ENCODE measurements around the gene DPP6. TPM values are rescaled to one million over a fixed set of nuclear protein-coding genes. Genes with fewer than 3 reads are reported as not detected.
A peak's percentile ranks its signal among the peaks of the same experiment; 100 is the strongest.
"Not testable (repeated sequence)": the region's sequence is repeated elsewhere in the genome, so short reads cannot be mapped to it uniquely, and the experiment has no call there.

The DPP6 gene
- total RNA-seq, 3 donors from 2014 or later (not counting 1 experiment from before 2014, with no cell fraction given), result not detected

DNA sequence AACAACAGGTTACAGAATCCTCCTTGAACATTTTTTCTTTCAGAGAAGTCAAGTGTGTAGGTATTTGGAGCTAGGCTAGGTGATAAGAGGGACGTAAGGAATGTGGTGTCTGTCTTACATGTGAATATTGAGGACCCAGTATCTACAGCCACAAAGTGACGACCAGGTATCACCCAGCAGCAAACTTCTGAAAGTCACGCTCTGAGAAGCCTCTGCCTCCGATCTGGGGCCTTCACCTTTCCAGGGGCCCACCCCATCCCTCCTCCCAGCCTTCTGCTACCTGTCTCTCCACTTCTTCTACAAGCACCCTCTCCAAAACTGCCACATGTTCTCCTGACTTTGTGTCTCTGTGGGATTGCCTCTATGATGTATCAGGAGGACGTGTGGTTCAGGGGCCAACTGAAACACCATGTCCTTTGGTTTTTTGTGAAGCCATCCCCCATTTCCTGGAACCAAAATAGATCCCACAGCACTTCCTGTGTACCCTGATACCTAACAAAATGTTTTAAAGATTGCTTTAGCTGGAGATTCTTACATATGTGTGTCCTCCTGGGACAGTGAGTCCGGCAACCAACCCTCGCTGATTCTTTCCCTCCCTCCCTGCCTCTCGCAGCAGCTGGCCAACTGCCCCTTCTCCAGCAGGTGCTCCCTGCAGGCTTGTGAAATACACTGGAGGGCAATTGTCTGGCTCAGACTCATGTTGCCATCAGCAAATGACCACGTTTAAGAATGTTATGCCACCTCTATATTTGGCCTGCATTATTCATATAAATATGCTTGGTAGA is 93.9 kb downstream of the DPP6 start:
- not testable (repeated sequence) for ATAC-seq; H3K4me3 ChIP-seq (ENCODE audit: low read length)

DNA sequence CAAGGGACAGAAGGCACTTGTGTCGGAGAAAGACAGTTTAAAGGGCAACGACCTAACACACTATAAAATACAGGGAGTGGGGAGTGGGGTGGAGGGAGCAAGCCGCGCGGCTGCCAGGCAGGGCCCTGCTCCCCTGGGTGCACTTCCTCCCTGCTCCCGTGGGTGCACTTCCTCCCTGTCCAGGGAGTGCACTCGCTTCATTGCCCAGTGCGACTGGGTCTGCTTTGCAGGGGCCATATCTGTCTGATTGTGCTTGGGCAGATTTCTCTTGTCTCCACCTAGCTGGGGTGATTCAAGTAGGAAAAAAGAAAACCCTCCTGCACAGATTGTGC is 94.5 kb downstream of the DPP6 start:
- H3K27me3 Mint-ChIP-seq (ENCODE audit: low read depth in 2 of 2); H3K27me3 ChIP-seq (ENCODE audit: control insufficient read depth, insufficient read depth, low read length); H3K9me3 ChIP-seq (ENCODE audit: control insufficient read depth, insufficient read depth, low read length); H3K9me3 Mint-ChIP-seq; ATAC-seq; intact Hi-C loops (cut with micrococcal nuclease); H3K27ac ChIP-seq (ENCODE audit: low read length); H3K4me3 Mint-ChIP-seq; H3K4me3 ChIP-seq (ENCODE audit: low read length); H3K36me3 ChIP-seq (ENCODE audit: control insufficient read depth, insufficient read depth, low read length); H3K36me3 Mint-ChIP-seq; H3K4me1 ChIP-seq (ENCODE audit: control insufficient read depth, insufficient read depth, low read length); H3K4me1 Mint-ChIP-seq; H3K27ac Mint-ChIP-seq; DNase-seq: not testable (repeated sequence)
- WGBS (ENCODE audit: insufficient coverage), result no CpG with 5 or more reads among the region's 8 CpGs

More for the DNA sequence above, 93.9 kb downstream of the DPP6 start:
- H3K4me1 ChIP-seq (ENCODE audit: control insufficient read depth, insufficient read depth, low read length); H3K27ac Mint-ChIP-seq; H3K4me3 Mint-ChIP-seq; H3K36me3 Mint-ChIP-seq; H3K4me1 Mint-ChIP-seq; H3K9me3 Mint-ChIP-seq; DNase-seq; intact Hi-C loops (cut with micrococcal nuclease); H3K27me3 ChIP-seq (ENCODE audit: control insufficient read depth, insufficient read depth, low read length); H3K27ac ChIP-seq (ENCODE audit: low read length); H3K36me3 ChIP-seq (ENCODE audit: control insufficient read depth, insufficient read depth, low read length); H3K9me3 ChIP-seq (ENCODE audit: control insufficient read depth, insufficient read depth, low read length); H3K27me3 Mint-ChIP-seq (ENCODE audit: low read depth in 2 of 2): not testable (repeated sequence)
- WGBS (ENCODE audit: insufficient coverage), result 78% methylated on average over 3 of the region's 9 CpGs

DNA sequence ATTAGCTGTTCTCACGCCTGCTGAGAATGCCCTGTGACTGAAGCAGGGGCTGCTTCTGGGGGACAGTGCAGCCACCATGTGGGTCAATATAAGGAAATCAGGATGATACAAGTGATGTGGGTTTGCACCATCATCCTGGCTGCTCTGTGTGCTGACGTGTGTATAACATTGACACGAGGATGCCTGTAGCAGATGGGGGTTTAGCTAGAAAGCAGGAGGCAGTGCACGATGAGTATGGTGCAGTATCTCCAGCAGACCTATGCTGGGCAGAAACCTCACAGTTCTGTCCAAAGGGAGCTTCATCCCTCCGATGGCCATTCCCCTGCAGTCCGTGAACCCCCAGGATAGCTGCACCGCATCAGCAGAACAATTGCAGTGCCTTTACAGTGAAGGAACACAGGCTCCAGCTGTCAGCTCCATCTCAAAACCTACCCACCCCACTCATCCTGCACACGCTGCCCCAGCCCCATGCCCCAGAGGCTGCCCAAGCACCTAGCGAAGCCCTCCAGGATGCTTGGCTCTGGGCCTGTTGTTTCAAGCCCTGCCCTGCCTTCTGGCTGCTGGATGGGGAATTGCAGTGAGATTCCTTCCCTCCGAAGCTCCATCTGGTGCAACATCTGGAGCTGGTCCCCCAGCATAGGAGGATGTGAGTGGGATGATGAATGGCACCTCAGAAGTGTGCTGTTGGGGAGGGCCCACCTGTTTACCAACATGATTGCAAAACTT is 96.8 kb downstream of the DPP6 start:
- H3K27ac ChIP-seq (ENCODE audit: low read length); H3K4me3 ChIP-seq (ENCODE audit: low read length); DNase-seq; H3K4me1 ChIP-seq (ENCODE audit: control insufficient read depth, insufficient read depth, low read length); H3K36me3 ChIP-seq (ENCODE audit: control insufficient read depth, insufficient read depth, low read length); H3K27ac Mint-ChIP-seq; H3K27me3 ChIP-seq (ENCODE audit: control insufficient read depth, insufficient read depth, low read length); ATAC-seq; intact Hi-C loops (cut with micrococcal nuclease); H3K9me3 Mint-ChIP-seq; H3K9me3 ChIP-seq (ENCODE audit: control insufficient read depth, insufficient read depth, low read length); H3K4me1 Mint-ChIP-seq; H3K36me3 Mint-ChIP-seq; H3K27me3 Mint-ChIP-seq (ENCODE audit: low read depth in 2 of 2); H3K4me3 Mint-ChIP-seq: not testable (repeated sequence)
- 90% methylated on average over 7 of the region's 10 CpGs for WGBS (ENCODE audit: insufficient coverage)

DNA sequence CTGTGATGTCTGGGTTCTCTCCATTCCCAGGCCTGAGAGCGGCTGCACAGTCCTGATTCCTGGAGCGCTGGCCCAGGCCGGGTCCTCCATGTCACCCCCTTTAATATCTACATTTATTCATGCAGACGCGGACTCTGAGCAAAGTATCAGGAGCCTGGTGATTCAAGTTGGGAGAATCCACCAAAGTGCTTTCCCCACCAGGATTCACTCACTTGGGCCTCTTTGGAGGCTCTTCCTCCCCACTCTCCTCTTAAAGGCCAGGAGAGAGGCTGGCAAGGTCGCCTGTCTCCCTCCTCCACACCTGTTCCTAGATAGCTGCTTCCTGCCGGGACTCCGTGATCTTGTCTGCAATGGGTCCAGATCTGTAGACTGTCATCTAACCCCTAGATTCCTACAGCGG is 98.5 kb downstream of the DPP6 start:
- intact Hi-C loops (cut with micrococcal nuclease); H3K27me3 ChIP-seq (ENCODE audit: control insufficient read depth, insufficient read depth, low read length); H3K4me3 Mint-ChIP-seq; H3K36me3 Mint-ChIP-seq; H3K9me3 Mint-ChIP-seq; H3K4me1 ChIP-seq (ENCODE audit: control insufficient read depth, insufficient read depth, low read length); H3K4me3 ChIP-seq (ENCODE audit: low read length); H3K27ac ChIP-seq (ENCODE audit: low read length); H3K27me3 Mint-ChIP-seq (ENCODE audit: low read depth in 2 of 2); H3K4me1 Mint-ChIP-seq; ATAC-seq; H3K27ac Mint-ChIP-seq; DNase-seq; H3K36me3 ChIP-seq (ENCODE audit: control insufficient read depth, insufficient read depth, low read length); H3K9me3 ChIP-seq (ENCODE audit: control insufficient read depth, insufficient read depth, low read length): not testable (repeated sequence)
- 89% methylated on average over 9 of the region's 9 CpGs for WGBS (ENCODE audit: insufficient coverage)

DNA sequence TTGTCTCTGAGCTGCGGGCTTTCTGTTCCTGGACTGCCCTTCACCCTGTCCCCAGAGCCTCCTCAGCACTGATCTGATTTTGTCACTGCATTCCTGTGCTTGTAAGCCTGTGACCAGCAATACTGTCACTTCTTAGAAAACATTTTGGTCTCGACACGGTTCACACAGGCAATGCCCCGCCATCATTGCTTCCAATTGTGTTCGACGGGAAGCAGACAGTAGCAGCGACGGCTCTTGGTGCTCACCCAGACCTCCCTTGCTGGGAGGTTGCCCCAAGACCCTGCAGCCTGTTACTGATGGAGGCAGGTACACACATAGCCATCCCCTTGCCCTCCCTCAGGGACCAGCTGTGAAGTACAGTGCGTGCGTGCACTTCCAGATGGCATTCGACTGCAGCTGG is 99.1 kb downstream of the DPP6 start:
- H3K4me3 Mint-ChIP-seq; H3K27me3 Mint-ChIP-seq (ENCODE audit: low read depth in 2 of 2); H3K36me3 ChIP-seq (ENCODE audit: control insufficient read depth, insufficient read depth, low read length); ATAC-seq; H3K4me3 ChIP-seq (ENCODE audit: low read length); H3K27ac Mint-ChIP-seq; H3K27me3 ChIP-seq (ENCODE audit: control insufficient read depth, insufficient read depth, low read length); H3K36me3 Mint-ChIP-seq; DNase-seq; H3K4me1 ChIP-seq (ENCODE audit: control insufficient read depth, insufficient read depth, low read length); H3K4me1 Mint-ChIP-seq; H3K9me3 Mint-ChIP-seq; H3K9me3 ChIP-seq (ENCODE audit: control insufficient read depth, insufficient read depth, low read length); intact Hi-C loops (cut with micrococcal nuclease); H3K27ac ChIP-seq (ENCODE audit: low read length): not testable (repeated sequence)
- 91% methylated on average over 11 of the region's 11 CpGs for WGBS (ENCODE audit: insufficient coverage)

DNA sequence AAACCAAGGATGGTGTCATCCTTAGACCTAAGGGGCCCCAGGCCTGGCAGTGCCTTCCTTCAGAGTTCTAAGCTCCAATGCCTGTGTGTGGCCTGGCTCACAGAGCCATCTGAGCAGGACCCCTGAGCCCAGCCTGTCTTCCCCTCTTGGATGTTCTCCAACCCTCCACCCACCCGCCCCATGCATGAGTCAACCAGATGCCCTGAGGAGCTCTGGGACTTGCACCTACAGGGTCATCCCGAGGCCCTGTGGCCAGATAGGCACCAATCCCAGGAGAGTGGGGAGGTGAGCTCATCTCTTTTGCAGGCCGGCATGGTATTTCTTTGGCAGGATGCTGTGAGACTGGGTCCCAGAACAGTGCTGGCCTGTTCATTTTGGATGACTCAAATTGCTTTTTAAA is 103.7 kb downstream of the DPP6 start:
- H3K4me3 ChIP-seq (ENCODE audit: low read length); H3K27ac Mint-ChIP-seq; intact Hi-C loops (cut with micrococcal nuclease); ATAC-seq; DNase-seq; H3K9me3 Mint-ChIP-seq; H3K9me3 ChIP-seq (ENCODE audit: control insufficient read depth, insufficient read depth, low read length); H3K36me3 Mint-ChIP-seq; H3K36me3 ChIP-seq (ENCODE audit: control insufficient read depth, insufficient read depth, low read length); H3K27ac ChIP-seq (ENCODE audit: low read length); H3K27me3 Mint-ChIP-seq (ENCODE audit: low read depth in 2 of 2); H3K27me3 ChIP-seq (ENCODE audit: control insufficient read depth, insufficient read depth, low read length); H3K4me1 ChIP-seq (ENCODE audit: control insufficient read depth, insufficient read depth, low read length); H3K4me1 Mint-ChIP-seq; H3K4me3 Mint-ChIP-seq: not testable (repeated sequence)
- WGBS (ENCODE audit: insufficient coverage), result no CpG with 5 or more reads among the region's 3 CpGs

DNA sequence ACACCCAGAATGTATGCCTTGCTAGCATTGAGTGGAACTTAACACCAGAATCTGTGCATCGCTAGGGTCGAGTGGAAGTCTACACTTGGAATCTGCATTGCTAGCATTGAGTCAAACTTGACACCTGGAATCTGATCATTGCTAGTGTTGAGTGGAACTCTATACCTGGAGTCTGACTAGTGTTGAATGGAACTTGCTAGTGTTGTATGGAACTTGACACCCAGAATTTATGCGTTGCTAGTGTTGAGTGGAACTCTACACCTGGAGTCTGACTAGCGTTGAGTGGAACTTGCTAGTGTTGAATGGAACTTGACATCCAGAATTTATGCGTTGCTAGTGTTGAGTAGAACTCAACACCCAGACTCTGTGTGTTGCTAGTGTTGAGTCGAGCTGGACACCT is 110.7 kb downstream of the DPP6 start:
- H3K4me3 ChIP-seq (ENCODE audit: low read length); H3K27me3 ChIP-seq (ENCODE audit: control insufficient read depth, insufficient read depth, low read length); H3K27ac ChIP-seq (ENCODE audit: low read length); H3K4me1 Mint-ChIP-seq; DNase-seq; H3K9me3 ChIP-seq (ENCODE audit: control insufficient read depth, insufficient read depth, low read length); H3K9me3 Mint-ChIP-seq; H3K27ac Mint-ChIP-seq; intact Hi-C loops (cut with micrococcal nuclease); ATAC-seq; H3K27me3 Mint-ChIP-seq (ENCODE audit: low read depth in 2 of 2); H3K4me1 ChIP-seq (ENCODE audit: control insufficient read depth, insufficient read depth, low read length); H3K36me3 Mint-ChIP-seq; H3K4me3 Mint-ChIP-seq; H3K36me3 ChIP-seq (ENCODE audit: control insufficient read depth, insufficient read depth, low read length): not testable (repeated sequence)
- 91% methylated on average over 2 of the region's 6 CpGs for WGBS (ENCODE audit: insufficient coverage)

DNA sequence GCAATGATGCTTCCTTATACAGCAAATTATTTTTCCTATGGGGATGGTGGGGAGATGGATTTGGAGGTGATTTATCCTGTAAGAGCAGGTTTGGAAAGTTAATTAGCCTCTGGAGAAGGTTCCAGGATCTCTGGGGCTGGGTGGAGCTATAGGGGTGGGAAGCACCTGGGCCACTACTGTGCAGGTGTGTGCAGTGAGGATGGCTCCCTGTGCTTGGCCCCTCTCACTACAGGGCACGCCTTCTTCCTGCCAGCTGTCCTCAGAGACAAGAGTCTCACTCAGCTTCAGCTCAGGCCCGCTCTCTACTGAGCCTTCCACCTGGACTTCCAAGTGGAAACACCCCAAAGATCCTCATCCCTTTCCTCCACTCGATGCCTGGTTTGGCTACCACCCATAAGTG is 111.4 kb downstream of the DPP6 start:
- H3K9me3 Mint-ChIP-seq; H3K9me3 ChIP-seq (ENCODE audit: control insufficient read depth, insufficient read depth, low read length); H3K4me1 Mint-ChIP-seq; DNase-seq; H3K4me3 Mint-ChIP-seq; H3K27ac Mint-ChIP-seq; H3K36me3 Mint-ChIP-seq; intact Hi-C loops (cut with micrococcal nuclease); H3K4me1 ChIP-seq (ENCODE audit: control insufficient read depth, insufficient read depth, low read length); H3K36me3 ChIP-seq (ENCODE audit: control insufficient read depth, insufficient read depth, low read length); H3K27ac ChIP-seq (ENCODE audit: low read length); H3K27me3 Mint-ChIP-seq (ENCODE audit: low read depth in 2 of 2); H3K27me3 ChIP-seq (ENCODE audit: control insufficient read depth, insufficient read depth, low read length); H3K4me3 ChIP-seq (ENCODE audit: low read length): not testable (repeated sequence)
- no CpG with 5 or more reads among the region's 3 CpGs for WGBS (ENCODE audit: insufficient coverage)
- ATAC-seq, result peak in 1 of 3 donors; percentile 43

Data from natural killer cell (primary cell).